Measurements from ENCODE around the gene SLC9A9. TPM values are rescaled to one million over a fixed set of nuclear protein-coding genes. Genes with fewer than 3 reads are reported as not detected.

The SLC9A9 gene
- total and polyA plus RNA-seq, 2 of the 8 experiments (the other 6 are each of a cell fraction or from before 2014, with no cell fraction given) = 0.48 to 1.1 TPM

DNA sequence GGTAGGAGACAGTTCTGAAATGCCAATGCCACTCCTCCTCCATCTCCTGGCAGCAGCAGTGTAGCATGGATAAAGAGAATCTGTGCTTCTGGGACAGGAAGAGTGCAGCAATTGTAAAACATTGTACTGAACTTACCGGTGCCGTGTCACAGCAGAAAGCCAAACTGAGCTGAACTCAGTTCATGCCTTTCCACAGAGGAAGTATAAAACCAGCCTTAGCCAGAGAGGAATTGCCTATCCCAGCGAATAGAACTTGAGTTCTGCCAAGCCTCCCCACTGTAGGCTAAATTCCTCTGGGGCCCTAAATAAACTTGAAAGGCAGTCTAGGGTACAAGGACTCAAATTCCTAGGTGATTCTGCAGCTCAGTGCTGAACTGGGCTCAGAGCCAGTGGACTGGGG, 148.8 kb downstream of the SLC9A9 start:
- Histone ChIP-seq H3K4me3 (ENCODE audit: extremely low read depth in 1 of 4, insufficient read depth in 2 of 4, low read depth in 3 of 4, low read length in 4 of 4) (no peak overlapping the region), H2BK120ac (replicated peaks; ENCODE audit: low read depth, low read length) (no peak overlapping the region), H3K79me1 (ENCODE audit: low read depth, low read length) (no peaks in the 10 kb centered on the region), H2AK5ac (ENCODE audit: low read depth, low read length) (no peak overlapping the region), H3K4me1 (replicated peaks in 1 of 4; ENCODE audit: control insufficient read depth in 3 of 4, insufficient read depth in 4 of 4, low read length in 3 of 4) (no peaks in the 10 kb centered on the region), H3K27ac (ENCODE audit: low read depth, low read length) (no peak overlapping the region), H4K8ac (ENCODE audit: extremely low read depth, insufficient read depth, low read length) (no peak overlapping the region), H2AFZ (ENCODE audit: low read length) (no peak overlapping the region), H3K9me3 (ENCODE audit: insufficient read depth in 2 of 2, low read depth in 1 of 2, low read length in 1 of 2) (no peaks in the 10 kb centered on the region), H3K56ac (replicated peaks; ENCODE audit: insufficient read length, low read depth, low read length) (no peak overlapping the region), H3K27me3 (replicated peaks in 1 of 4; ENCODE audit: control insufficient read depth in 3 of 4, extremely low read depth in 1 of 4, insufficient read depth in 3 of 4, low read length in 3 of 4) (no peaks in the 10 kb centered on the region), H3K9ac (replicated peaks in 1 of 4; ENCODE audit: extremely low read depth in 1 of 4, low read depth in 3 of 4, low read length in 3 of 4) (no peak overlapping the region), H3K23me2 (ENCODE audit: low read depth, low read length) (no peaks in the 10 kb centered on the region), H3K79me2 (ENCODE audit: control insufficient read depth in 1 of 2, insufficient read depth in 2 of 2, low read length in 2 of 2) (no peaks in the 10 kb centered on the region), H2BK5ac (ENCODE audit: low read depth, low read length) (no peak overlapping the region), H4K91ac (replicated peaks; ENCODE audit: insufficient read length, low read length) (no peak overlapping the region), H4K20me1 (replicated peaks in 1 of 2; ENCODE audit: control insufficient read depth in 1 of 2, insufficient read depth in 2 of 2, low read length in 2 of 2) (no peaks in the 10 kb centered on the region), H3K4me2 (ENCODE audit: insufficient read depth in 1 of 2, low read depth in 2 of 2, low read length in 2 of 2) (no peak overlapping the region), H3K14ac (ENCODE audit: insufficient read length) (no peak overlapping the region), H3K4ac (replicated peaks; ENCODE audit: insufficient read length, low read depth, low read length) (no peak overlapping the region), H4K5ac (ENCODE audit: insufficient read length, low read depth, low read length) (no peak overlapping the region), H2BK12ac (ENCODE audit: low read depth, low read length) (no peak overlapping the region), H2BK20ac (ENCODE audit: low read length) (no peak overlapping the region), H3K36me3 (ENCODE audit: control insufficient read depth in 2 of 4, insufficient read depth in 4 of 4, low read length in 3 of 4) (no peaks in the 10 kb centered on the region), H2BK15ac (ENCODE audit: low read length) (no peak overlapping the region), H3K23ac (ENCODE audit: insufficient read length) (no peak overlapping the region), H3K18ac (ENCODE audit: extremely low read depth, low read length) (no peak overlapping the region)
- ChIA-PET CTCF (ENCODE audit: partially characterized antibody) (interaction anchor here (1.3 to 2.0 kb wide), 2 partner anchors 14 to 25 kb away, joined by 3 to 10 read pairs; no protein-coding TSS in a partner anchor), POLR2A (ENCODE audit: partially characterized antibody) (no interaction called here)
- 88% methylated on average over 3 of the region's 3 CpGs; no CpG with 5 or more reads in 1 of the 2 experiments for WGBS, 2 experiments (ENCODE audit: extremely low coverage in 1 of 2, insufficient coverage in 1 of 2, insufficient read length in 1 of 2, insufficient replicate concordance in 2 of 2, low coverage in 1 of 2, low lambda C conversion rate in 2 of 2, missing lambda C conversion rate in 1 of 2)
- DNase-seq (ENCODE audit: low read depth in 1 of 2, low spot score in 2 of 2) = no peak
- FAIRE-seq = no peak
- TF ChIP-seq SAP30 (IDR thresholded peaks at IDR 0.05; ENCODE audit: insufficient read depth, insufficient replicate concordance, low read length) = no peak
- no peak for TF ChIP-seq KDM1A (IDR thresholded peaks at IDR 0.05; ENCODE audit: borderline replicate concordance, low read length)
